GM06990 (cell line): ENCODE measurements around the gene ICE2.

ENCODE experiments used
- DNase-seq: peaks from one replicate; pipeline ENCODE4 v3.0.0-alpha.2; 2011; ENCODE audit not compliant: insufficient read length; ENCODE audit errors: extremely low read depth
- H3K27me3 ChIP-seq: replicated peaks from 2 replicates; pipeline ENCODE4 v1.6.0; 2011; ENCODE audit warnings: low read length; ENCODE audit not compliant: control insufficient read depth, insufficient read depth
- H3K36me3 ChIP-seq: 2 replicates; pipeline ENCODE4 v1.5.1; 2011; ENCODE audit warnings: low read length; ENCODE audit not compliant: control insufficient read depth, insufficient read depth
- H3K4me3 ChIP-seq: replicated peaks from 2 replicates; pipeline ENCODE4 v1.5.1; 2011; ENCODE audit warnings: low read depth, mild to moderate bottlenecking, control low read depth, low read length
- TF ChIP-seq, protein P1 (sequence below): IDR thresholded peaks from 2 replicates; pipeline ENCODE4 v1.5.1; 2011; ENCODE audit warnings: low read length, control low read depth, mild to moderate bottlenecking, inconsistent platforms; ENCODE audit not compliant: insufficient read depth, poor library complexity, severe bottlenecking

ICE2 gene

DNA sequence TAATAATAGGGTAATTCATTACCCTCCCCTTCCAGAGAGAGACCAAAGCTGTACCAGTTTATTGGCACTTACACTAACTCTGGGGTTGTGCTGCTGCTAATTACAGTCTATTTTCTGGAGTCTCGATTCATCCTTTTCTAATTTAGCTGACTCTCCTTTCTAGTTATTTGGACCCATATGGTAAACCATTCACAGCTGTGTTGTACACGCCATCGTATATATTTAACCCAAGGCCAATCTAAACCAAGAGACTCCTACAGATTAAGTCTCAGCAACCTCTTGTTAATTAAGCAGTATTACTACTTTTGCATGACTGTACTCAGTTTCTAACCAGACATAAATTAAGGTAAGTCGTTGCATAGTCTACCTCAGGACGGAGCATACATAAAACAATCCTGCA is 103.6 kb downstream of the ICE2 start:
- Histone ChIP-seq H3K27me3 (no peaks in the 10 kb centered on the region), H3K4me3 (no peak overlapping the region), H3K36me3 (peaks cover 17% of the 10 kb centered on the region)
- TF ChIP-seq, protein P1, sequence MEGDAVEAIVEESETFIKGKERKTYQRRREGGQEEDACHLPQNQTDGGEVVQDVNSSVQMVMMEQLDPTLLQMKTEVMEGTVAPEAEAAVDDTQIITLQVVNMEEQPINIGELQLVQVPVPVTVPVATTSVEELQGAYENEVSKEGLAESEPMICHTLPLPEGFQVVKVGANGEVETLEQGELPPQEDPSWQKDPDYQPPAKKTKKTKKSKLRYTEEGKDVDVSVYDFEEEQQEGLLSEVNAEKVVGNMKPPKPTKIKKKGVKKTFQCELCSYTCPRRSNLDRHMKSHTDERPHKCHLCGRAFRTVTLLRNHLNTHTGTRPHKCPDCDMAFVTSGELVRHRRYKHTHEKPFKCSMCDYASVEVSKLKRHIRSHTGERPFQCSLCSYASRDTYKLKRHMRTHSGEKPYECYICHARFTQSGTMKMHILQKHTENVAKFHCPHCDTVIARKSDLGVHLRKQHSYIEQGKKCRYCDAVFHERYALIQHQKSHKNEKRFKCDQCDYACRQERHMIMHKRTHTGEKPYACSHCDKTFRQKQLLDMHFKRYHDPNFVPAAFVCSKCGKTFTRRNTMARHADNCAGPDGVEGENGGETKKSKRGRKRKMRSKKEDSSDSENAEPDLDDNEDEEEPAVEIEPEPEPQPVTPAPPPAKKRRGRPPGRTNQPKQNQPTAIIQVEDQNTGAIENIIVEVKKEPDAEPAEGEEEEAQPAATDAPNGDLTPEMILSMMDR: no peak
- no peak for DNase-seq

DNA sequence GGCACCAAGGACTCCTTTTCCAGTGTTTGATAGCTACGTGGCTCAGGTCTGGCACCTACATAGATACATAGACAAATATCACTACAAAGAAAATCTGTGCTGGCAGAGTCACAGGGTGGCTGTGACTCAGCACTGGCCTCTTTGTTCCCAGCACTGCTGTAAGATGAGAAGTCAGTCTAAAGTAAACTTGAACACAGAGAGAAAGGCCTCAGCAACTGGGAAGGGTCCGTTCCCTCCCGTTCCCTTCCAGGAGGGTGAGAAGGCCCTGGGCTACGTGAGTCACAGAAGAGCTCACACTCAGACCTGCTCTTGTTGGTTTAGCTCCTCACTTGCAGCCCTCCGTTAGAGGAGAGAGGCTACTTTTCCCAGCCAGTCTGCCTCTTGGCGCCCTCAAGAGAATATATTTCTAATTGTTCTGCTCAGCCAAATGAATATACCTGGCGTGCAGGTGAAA is 104.3 kb downstream of the ICE2 start:
- no peak for DNase-seq
- no peak overlapping the region for H3K4me3 ChIP-seq
- no peaks in the 10 kb centered on the region for H3K27me3 ChIP-seq
- peaks cover 15% of the 10 kb centered on the region for H3K36me3 ChIP-seq
- TF ChIP-seq, protein P1: no peak

DNA sequence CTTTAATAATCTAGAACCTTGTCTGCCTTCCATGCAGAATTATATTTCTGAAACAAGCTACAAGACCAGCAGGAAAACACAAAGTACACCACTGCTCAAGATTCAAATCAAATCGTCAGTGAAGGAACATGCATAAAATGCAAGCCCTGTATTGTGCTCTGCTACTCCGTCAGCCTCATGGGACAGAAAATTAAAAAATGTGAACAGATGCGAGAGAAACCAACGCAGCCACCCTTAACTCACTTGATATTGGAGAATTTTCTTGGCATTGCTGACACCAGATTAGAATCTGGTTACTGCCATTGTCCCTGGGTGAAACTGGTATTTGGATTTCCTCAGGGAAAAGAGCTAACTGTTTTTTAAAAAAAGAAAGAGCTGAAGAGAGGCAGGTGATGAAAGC is 104.7 kb downstream of the ICE2 start:
- Histone ChIP-seq H3K4me3 (no peak overlapping the region), H3K27me3 (no peaks in the 10 kb centered on the region), H3K36me3 (peaks cover 13% of the 10 kb centered on the region)
- TF ChIP-seq, protein P1: no peak
- DNase-seq: no peak

DNA sequence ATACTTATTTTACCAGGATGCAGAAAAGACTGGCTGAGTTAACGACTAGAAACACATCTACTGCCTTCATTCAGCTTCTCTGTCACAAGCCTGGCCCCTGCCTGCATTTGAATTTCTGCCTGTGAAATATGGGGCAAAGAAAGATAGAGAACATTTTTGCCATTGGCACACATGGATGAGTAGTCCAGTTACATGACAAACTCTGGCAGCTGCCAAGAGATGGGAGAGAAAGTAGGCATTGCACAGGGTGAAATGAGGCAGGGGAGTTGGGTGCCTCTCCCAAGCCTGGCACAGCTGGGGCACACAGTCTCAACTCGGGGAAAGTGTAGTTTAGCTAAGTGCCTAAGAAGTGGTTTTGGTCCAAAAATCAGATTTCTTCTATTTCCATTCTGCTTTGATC is 105.2 kb downstream of the ICE2 start:
- DNase-seq: no peak
- no peak overlapping the region for H3K4me3 ChIP-seq
- TF ChIP-seq, protein P1: no peak
- no peaks in the 10 kb centered on the region for H3K27me3 ChIP-seq
- peaks cover 13% of the 10 kb centered on the region for H3K36me3 ChIP-seq

DNA sequence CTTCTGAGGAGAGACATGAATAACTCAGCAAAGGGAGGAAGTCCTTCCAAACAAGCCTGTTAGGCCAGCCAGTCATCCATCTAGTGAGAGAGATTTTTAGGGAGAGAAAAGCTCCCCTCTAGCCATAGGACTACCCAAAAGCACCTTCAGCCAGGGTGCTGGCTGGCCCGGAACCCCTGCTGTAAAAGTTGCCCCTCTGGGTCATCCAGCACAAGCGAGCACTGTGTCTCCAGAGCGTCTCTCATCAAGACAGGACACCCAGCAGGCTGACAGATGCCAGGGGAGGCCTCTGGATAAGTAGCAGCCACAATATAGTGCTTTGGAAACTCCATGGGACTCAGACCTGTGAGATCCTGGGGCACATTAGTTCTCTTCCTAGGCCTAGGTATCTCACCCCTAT is 105.6 kb downstream of the ICE2 start:
- Histone ChIP-seq H3K4me3 (no peak overlapping the region), H3K36me3 (peaks cover 13% of the 10 kb centered on the region), H3K27me3 (no peaks in the 10 kb centered on the region)
- TF ChIP-seq, protein P1: no peak
- DNase-seq: no peak

DNA sequence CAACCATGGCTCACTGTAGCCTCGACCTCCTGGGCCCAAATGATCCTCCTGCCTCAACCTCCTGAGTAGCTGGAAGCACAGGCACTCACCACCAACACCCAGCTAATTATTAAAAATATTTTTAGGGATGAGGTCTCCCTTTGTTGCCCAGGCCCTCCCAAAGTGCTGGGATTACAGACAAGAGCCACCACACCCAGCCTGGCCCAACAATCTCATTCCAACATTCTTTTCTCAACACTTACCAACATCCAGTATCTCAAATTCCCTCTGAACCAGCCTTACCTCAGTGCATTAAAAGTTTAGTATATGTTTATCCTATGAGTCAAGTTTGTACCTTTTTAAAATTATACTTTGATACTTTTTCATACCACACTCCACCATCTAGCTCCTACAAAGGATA is 106.2 kb downstream of the ICE2 start:
- H3K27me3 ChIP-seq: no peaks in the 10 kb centered on the region
- H3K4me3 ChIP-seq: no peak overlapping the region
- DNase-seq: no peak
- peaks cover 13% of the 10 kb centered on the region for H3K36me3 ChIP-seq
- TF ChIP-seq, protein P1: no peak
